Measurements from ENCODE around the gene CD226.
"Not testable (repeated sequence)": the region's sequence is repeated elsewhere in the genome, so short reads cannot be mapped to it uniquely, and the experiment has no call there.

Gene CD226

DNA sequence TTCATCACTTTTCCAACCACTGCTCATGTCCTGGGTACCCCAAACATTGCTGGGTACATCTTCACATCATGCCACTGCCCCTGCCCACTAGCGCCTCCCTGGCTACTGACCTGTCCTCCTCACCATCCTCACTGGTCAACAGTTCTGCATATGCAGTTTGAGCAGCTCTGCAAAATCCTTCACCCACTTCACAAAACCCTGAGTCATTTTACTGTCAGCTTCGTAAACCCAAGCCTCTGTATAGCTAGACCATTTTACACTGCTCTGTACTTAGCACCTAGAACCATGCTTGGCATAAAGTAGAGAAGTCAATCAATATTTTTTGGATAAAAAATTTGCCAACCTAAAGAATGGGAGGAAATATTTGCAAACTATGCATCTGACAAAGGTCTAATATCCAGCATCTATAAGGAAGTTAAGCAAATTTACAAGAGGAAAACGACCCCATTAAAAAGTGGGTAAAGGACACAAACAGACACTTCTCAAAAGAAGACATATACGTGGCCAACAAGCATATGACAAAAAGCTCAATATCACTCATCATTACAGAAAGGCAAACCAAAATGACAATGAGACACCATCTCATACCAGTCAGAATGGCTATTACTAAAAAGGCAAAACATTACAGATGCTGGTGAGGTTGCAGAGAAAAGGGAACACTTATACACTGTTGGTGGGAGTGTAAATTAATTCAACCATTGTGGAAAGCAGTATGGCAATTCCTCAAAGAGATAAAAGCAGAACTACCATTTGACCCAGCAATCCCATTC lies 48.3 kb downstream of the CD226 start:
- not testable (repeated sequence) for DNase-seq

DNA sequence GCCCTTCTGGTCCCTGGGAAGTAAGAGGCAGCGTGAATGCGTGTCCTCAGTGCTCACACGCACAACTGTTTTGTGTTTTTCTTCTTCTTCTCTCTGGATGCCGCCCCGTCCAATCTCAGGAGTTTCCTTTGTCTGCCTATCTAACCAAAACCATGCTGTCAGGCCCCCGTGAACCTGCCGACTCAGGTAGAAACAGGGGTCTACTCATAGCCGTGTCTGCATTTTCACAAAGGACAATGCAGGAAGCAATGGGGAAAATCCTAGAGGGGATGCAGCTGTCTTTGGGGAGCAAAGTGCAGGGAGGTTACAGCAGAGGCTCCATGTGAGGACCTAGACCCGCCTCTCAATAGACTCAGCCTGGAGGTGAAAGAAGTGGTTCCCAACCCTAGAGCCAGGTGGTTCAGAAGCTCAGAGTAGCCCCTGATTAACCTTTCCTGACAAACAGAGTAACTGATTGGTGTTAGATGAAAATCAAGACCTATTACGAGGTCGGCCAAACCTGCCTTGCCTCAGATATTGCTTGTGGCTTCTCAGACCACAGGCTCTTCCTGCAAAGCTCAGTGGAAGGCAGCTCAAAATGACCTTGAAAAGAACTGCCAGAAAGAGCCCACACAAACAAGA lies 49.3 kb downstream of the CD226 start:
- peak in 3 of 4 experiments; percentile 1 to 8 (median 7) for DNase-seq

DNA sequence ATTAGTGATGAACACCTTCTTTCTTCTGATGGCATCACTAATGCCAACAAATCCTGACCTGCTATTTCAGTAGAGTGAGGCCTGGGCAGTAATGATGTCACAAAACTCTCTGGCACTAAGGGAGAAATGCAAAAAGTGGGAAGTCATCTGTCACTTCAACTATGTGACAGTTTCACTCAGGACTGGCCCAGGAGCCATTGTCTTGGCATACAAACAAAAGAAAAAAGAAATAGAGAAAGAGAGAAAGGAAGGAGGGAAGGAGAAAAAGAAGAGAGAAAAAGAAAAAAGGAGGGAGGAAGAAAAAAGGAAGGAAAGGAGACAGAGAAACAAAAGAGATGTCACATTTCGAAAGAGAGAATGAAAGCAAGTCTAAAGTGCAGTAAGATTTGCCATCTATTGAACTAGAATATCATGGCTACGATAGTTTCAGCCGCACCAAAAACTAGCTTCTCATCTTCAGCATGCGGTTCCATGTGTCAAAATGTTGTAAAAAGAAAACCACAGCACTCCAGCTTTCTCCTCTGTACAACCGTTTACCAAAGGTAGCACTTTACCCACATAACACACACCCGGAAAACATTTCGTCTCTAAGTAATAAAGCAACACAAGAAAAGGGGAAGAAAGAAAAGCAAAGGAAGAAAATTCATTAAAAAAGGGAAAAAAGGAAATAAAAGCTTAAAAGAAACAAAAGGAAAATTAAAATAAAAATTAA lies 50.1 kb downstream of the CD226 start:
- no peak for DNase-seq

DNA sequence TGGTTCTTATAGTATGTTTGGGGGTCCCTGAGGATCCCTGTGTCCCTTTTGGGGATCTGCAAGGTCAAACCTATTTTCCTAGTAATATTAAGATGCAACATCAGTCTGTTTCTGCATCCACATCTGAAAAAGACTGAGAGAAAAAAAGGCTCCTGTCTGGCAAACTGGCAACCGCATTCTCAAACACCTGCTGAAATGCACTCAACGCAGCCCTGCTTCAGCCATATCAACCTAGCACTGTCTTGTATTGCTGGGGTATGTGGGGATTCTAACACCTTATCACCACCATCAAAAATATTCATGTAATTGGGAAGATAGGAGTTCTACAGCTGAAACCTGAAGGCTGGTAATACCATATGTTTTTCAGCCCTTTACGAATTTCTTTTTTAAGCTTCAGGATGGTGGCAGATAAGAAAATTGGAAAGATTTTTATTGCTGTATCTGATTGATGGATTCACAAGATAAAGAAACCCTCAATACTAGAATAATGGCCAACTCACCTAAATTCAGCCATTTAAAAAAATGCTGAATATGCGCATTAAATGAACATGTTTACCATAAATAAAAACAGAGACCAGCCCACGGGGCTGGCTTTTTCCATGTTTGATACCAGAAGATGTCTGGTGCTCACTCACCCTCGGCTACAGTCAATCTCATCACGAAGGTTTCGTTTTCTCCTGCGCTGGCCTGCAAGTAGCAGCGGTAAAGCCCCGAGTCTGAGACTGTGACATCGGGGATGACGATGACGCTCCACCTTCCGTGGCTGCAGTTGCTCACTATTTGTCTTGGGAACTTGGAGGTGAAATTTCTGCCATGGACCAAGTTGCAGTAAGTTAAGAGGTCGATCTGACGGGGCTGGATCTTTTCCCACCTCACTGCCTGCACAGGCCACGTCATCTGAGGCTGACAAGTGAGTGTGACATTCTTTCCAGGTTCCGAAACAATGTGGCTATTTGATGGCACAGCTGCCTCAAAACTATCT lies 52.3 kb downstream of the CD226 start:
- no peak for DNase-seq

DNA sequence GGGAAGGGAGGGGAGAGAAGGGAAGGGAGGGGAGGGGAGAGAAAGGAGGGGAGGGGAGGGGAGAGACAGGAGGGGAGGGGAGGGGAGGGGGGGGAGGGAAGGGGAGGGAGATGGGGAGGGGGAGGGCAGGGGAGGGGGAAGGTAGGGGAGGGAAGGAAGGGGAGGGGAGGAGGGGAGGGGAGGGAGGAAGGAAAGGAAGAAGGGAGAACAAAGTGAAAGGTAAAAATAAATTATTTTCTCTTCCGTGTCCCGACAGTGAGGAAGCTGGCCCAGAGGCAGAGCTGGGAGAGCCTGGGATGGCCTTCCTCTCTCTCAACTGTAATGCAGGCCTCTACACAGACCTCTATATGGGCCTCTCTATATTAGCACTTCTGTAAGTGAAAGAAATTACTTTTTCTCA lies 53.2 kb downstream of the CD226 start:
- no peak for DNase-seq

DNA sequence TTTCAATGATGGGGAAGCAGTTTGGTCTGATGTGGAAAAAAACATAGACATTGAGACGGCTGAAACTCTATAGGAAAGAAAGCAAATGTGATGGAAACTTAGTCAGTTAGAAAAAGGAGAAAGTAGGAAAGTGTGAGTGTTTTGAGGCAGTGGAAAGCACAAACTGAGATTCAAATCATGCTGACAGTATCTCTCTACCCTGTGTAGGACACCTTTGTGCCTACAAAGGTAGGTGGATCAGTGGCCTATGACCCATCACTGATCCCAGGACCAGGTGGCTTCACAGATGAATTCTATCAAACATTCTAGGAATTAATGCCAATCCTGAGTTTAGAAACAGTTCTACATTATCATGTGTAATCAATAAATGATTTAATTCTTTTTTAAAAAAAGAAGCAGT lies 57.1 kb downstream of the CD226 start:
- no peak for DNase-seq

DNA sequence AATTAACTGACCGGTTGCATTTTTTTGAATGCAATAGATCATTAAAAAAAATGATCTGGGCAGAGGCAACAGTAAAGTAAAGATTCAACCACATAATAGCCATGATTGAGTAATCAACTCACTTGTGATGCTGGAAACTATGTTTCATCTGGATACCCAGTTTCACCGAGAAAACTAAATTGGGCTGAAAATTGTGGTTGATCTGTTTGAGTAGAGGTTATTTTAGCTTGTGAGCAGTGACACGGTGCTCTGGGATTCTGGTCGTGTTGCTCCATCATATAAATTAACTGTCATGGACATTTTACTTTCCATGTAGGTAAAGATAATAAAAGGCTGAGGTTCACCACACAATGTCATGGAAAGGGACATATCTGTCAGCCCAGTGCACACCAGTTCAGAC lies 58.7 kb downstream of the CD226 start:
- DNase-seq: no peak

DNA sequence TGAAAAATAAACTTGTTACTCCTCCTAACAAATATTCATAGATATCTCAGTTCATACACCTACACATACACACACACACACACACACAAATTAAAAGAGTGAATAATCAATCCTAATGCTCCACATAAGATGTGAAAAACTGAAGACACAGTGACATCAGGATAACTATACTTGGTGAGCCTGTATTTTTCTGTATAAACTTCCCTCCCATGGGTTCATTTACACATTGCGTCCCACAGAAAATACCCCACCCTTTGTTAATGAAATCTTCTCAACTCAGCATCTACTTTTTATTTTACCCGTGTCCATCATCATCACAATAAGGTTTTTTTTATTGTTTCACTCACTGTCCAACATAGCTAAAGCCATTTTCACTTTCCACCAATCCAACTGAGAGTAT lies 60.4 kb downstream of the CD226 start:
- no peak for DNase-seq

DNA sequence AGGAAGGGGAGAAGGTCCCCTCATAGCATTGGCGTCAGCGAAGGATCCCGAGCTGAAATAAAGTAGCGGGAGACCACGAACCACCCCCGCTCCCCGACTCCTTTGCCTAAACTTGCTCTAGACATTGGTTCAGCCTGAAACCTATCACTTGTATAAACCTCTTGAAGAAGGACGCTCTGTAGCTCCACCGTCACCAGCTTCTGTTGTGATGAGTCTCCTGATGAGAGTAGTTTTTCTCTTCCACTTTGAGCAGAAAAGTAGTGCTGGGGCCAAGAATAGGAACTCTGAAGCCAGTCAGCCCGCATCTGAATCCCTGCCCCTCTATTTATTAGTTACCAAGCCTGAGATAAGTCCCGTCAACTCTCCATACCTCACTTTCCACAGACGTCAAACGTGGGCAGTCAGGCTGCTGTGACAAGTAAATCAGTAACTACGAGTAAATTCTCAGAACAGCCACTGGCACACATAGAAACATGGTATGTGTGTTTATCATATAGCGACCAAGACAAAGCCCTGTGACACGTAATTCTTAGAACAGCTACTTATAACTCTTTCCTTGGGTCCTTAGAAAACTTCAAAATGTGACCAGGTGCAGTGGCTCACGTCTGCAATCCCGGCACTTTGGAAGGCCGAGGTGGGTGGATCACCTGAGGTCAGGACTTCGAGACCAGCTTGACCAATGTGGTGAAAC lies 61.7 kb downstream of the CD226 start:
- DNase-seq: no peak

DNA sequence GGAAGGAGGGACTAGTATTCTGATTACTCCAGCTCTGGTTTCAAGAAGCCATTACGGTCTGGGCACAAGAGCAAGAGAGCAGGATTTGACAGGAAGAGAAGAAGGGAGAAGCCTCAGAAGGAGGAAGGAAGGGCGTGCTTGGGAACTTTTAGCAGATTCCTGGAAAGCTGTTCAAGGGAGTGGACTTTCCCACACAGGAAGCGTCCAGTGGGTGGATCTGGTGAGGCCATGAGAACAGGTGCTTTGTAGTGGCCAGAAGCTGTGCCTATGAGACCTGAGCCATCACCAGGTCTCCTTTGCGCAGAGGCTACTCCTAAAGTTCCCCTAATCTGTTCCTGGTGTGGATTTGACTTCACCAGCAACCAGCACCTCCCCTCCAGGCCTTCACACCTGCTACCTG lies 62.3 kb downstream of the CD226 start:
- DNase-seq: no peak

DNA sequence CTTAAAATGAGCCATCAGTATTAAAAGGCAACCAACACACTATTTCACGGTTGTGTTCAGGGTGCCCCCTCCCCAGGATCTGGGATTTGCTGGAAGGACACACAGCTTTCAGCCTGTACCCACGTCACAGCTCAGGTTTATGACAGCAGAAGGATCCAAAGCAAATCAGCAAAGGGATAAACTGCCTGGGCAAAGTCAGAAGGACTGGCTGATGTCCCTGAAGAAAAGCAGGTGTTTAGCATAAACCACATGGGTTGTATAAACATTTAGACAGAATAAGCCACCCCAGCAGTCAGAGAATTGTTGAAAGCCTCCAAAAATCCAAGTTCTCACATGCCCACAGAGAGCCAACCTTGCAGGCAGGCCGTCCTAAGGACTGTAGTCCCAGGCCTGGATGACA lies 63.9 kb downstream of the CD226 start:
- DNase-seq: no peak

DNA sequence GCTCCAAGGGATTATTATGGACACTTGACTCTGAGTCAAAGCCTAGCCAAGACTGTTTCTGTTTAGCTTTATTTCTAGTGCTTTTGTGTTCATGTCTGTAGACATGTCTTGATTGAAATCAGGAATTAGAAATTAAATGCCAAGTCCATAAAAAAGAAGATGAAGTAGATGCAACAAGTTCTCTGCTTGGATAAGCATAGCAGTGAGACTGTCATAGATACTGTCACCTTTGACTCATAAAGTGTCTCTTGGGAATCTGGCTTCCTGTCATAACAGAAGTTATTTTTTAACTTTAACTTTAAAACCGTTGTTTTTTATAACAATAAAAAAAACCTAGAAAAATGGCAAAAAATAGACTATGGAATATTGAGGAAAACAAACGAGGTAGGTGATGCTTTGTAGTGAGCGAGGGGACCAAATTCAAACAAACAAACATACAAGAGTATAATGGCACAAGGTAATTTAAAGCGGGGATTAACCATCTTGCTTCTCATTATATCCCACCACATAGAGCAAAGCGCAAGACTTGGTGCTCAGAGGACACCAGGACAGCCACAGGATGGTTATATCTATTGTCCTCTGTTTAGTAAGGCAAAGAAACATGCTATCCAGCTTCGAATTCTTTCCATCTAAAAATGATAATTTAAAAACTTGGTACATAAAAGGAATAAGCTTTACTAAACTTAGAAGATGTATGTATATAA lies 64.6 kb downstream of the CD226 start:
- DNase-seq: no peak

DNA sequence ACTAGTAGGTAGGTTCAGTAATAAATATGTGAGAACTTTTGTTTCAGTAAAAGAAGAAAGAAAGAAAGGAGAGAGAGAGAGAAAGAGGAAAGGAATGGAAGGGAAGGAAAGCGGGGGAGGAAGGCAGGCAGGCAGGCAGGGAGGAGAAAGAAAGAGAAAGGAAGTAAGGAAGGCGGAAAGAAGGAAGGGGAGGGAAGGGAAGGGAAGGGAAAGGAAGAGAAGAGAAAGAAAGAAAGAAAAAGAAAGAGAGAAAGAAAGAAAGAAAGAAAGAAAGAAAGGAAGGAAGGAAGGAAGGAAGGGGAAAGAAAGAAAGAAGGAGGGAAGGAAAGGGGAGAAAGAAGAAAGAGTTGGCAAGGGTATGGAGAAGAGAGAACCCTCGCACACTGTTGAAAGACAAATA lies 67.6 kb downstream of the CD226 start:
- no peak for DNase-seq

DNA sequence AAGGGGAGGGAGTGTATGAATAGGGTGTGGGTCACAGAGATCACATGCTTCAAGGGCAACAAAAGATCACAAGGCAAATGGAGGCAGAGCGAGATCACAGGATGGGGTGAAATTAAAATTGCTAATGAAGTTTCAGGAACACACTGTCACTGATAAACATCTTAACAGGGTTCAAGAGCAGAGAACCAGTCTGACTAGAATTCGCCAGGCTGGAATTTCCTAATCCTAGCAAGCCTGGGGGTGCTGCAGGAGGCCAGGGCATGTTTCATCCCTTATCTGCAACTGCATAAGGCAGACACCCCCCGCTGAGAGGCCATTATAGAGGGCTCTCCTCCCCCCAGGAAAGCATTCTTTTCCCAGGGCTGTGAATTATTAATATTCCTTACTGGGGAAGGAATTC lies 68.6 kb downstream of the CD226 start:
- DNase-seq: not testable (repeated sequence)

DNA sequence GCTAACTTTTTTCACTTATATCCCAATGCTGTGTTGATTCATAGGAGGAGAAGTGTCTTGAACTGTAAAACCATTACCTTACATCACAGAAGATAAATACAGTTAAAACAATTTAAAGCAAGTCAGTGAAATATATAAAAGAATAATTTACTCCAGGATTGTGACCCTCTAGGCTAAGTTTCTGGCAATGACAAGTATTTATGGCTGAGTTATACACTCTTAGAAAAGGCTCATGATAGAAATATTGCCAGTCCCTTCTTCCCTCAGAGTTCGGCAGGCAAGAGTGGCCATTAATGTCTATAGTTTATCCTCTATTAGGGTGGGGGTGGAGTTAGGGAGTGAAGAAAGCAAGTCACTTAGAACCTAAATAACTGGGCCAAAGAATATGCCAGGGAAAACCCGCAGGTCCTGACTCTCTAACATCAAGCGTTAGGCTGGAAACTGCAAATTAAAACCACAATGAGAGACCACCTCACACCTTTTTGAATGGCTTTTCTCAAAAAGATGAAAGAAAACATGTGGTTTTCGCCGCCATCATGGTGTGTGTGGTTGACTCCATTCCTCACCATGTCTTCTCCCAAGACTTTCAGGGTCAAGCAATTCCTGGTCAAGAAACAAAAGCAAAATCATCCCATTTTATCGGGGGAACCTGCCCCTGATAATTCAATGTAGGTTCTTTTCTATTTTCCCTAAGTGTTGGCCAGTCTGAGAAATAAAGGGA lies 69.3 kb downstream of the CD226 start:
- DNase-seq: no peak

DNA sequence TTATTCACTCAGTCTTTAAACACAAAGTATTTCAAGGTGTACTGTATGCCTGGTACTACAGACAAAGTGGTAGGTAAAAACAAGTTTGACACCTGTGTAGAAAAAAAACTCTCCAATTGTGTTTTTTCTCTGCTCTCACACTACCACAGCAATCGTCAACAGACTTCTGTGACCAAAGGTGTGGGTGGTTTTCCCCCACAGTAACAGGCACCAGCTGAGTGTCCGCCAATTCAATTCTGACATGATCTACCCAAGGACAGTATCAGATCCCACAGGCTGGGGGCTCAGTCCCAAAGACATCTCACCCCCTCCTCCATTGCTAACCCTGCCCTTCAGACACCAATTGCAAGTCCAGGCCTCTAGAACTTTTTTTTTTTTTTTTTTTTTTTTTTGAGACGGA lies 71.2 kb downstream of the CD226 start:
- no peak for DNase-seq

DNA sequence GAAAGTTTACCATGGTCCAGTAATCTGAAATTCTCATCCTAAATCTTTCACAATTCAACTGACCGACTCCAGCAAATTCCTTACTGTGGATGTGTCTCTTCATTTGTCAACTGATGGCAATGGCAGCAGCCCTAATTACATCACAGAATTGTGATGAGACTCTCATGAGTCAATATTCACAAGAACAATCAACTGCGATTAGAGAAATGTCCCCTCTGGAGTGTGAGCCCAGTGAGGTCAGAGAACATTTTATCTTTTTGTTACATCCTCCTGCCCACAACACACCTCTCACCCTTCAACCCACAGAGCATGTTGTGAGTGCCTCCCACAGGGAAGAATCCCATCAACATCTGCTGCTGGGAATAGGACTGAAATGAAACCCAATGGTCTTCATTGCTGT lies 73.6 kb downstream of the CD226 start:
- DNase-seq: no peak

DNA sequence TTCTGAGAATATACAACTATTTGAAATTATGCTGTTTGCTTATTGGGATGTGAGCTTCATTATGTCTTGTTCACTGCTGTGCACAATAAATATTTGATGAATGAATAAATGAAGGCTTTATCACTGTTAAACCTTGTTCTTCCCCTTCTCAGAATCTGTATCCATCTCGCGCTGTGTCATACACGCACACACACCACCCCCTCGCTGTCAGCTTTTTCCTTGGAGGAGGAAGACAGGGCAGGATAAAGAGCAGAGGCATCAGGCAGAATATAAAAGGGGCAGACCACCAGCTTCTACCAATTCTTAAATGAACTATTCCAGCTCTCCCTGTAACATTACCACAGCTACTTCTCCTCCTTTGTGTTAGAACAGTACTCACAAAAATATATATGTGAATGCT lies 75.0 kb downstream of the CD226 start:
- no peak for DNase-seq

DNA sequence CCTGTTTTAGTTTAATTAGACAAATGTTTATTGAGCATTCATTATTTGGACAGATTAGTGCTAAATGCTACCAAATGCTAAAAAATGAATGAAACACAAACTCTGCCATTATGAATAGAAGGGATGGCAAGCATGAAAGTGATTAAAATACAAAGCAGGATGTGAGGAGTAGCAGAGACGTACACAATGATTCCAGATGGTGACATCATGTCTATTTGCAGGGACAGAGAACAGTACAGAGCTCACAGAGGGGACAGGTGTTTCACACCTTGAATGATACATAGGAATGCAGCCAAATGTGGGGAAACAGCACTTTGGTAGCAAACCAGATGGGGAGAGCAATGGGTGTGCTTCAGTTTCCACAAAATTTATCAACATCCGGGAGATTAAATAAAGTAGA lies 76.3 kb downstream of the CD226 start:
- no peak for DNase-seq

DNA sequence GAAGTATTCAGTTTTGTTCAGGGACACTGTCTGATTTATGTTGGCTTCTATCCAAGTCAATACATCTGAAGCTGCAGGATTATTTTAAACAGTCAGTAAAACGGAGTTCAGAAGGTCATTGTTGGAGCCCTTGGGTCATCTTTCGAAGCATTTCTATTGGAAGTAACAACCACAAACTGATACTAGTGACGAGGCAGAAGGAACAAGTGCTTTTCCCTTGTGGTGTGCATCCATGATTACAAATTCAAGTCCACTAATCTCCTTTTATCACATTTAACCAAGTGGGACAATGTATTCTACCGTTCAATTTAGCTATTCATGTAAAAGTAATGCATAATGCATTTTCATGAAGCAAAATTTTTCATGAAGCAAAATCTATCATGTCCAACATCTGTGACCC lies 76.9 kb downstream of the CD226 start:
- no peak for DNase-seq

DNA sequence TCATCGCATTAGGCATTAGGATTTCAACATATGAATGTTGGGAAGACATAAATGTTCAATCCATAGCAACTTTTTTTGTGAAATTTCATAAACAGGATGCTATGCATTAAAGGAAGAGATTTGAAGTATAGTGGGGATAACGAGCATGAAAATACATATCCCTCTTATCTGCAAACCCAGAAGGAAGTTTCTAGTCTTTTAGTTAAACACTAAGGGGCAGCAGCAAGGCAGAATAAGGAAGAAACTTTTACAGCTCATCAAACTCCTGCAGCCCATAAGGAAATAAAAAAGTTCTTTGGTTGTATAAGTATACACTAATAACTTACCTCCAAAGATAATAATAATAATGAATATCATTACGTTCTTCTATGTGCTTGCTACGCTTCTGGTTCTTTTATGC lies 81.5 kb downstream of the CD226 start:
- no peak for DNase-seq
